ENCODE results near the gene MLH1.
"Not testable (repeated sequence)": the region's sequence is repeated elsewhere in the genome, so short reads cannot be mapped to it uniquely, and the experiment has no call there.

Gene MLH1

GRCh38 chr3:36960502-36960901 is 32.8 kb upstream of the MLH1 start:
- H3K9me3 ChIP-seq = no peaks in the 10 kb centered on the region
- no peak for DNase-seq
- intact Hi-C loops (cut with DNase I; ENCODE audit: low total_unique reads) = no loop called here
- TF ChIP-seq CTCF (IDR thresholded peaks at IDR 0.05) = no peak
- no peak overlapping the region for H3K27ac ChIP-seq
- H3K36me3 ChIP-seq = no peaks in the 10 kb centered on the region
- H3K4me1 ChIP-seq = peaks cover 0 to 3% (median 0%) of the 10 kb centered on the region in 4 donors
- H3K4me3 ChIP-seq = no peak overlapping the region
- no peaks in the 10 kb centered on the region for H3K27me3 ChIP-seq

DNA sequence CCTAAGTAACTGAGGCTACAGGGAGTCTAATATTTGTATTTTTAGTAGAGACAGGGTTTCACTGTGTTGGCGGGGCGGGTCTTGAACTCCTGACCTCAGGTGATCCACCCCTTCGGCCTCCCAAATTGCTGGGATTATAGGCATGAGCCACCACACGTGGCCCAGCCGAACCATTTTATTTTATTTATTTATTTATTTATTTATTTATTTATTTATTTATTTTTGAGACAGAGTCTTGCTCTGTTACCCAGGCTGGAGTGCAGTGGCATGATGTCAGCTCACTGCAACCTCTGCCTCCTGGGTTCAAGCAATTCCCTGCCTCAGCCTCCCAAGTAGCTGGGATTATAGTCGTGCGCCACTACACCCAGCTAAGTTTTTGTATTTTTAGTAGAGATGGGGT is 30.3 kb upstream of the MLH1 start:
- H3K4me1 ChIP-seq; H3K4me3 ChIP-seq; DNase-seq; H3K9me3 ChIP-seq; H3K27me3 ChIP-seq; intact Hi-C loops (cut with DNase I; ENCODE audit: low total_unique reads); H3K36me3 ChIP-seq; H3K27ac ChIP-seq: not testable (repeated sequence)

GRCh38 chr3:36964331-36964730 is 29.0 kb upstream of the MLH1 start:
- Histone ChIP-seq H3K4me3 (no peak overlapping the region), H3K27ac (no peak overlapping the region), H3K4me1 (no peaks in the 10 kb centered on the region), H3K9me3 (no peaks in the 10 kb centered on the region), H3K27me3 (no peaks in the 10 kb centered on the region), H3K36me3 (no peaks in the 10 kb centered on the region)
- intact Hi-C loops (cut with DNase I; ENCODE audit: low total_unique reads) = no loop called here
- no peak for DNase-seq
- TF ChIP-seq CTCF (IDR thresholded peaks at IDR 0.05) = no peak

DNA sequence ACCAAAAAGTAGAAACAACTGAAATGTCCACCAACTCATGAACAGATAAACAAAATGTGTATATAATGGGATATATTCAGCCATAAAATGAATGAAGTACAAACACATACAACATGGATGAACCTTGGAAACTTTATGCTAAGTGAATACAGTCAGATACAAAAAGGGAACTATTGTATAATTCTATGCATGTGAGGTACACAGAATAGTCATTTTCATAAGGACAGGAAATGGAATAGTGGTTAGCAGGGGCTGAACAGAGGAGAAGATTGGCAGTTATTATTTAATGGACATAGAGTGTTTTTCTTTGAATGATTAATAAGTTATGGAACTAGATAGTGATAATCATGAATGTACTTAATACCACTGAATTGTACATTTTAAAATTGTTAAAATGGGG is 28.5 kb upstream of the MLH1 start:
- no peaks in the 10 kb centered on the region for H3K36me3 ChIP-seq
- DNase-seq = no peak
- no peak overlapping the region for H3K4me3 ChIP-seq
- TF ChIP-seq CTCF (IDR thresholded peaks at IDR 0.05) = no peak
- H3K9me3 ChIP-seq = no peaks in the 10 kb centered on the region
- no peak overlapping the region for H3K27ac ChIP-seq
- no peaks in the 10 kb centered on the region for H3K4me1 ChIP-seq
- intact Hi-C loops (cut with DNase I; ENCODE audit: low total_unique reads) = no loop called here
- H3K27me3 ChIP-seq = no peaks in the 10 kb centered on the region

GRCh38 chr3:36965440-36965839 is 27.9 kb upstream of the MLH1 start:
- no peak for TF ChIP-seq CTCF (IDR thresholded peaks at IDR 0.05)
- Histone ChIP-seq H3K9me3 (no peaks in the 10 kb centered on the region), H3K36me3 (no peaks in the 10 kb centered on the region), H3K4me3 (no peak overlapping the region), H3K27me3 (no peaks in the 10 kb centered on the region), H3K27ac (no peak overlapping the region), H3K4me1 (no peaks in the 10 kb centered on the region)
- intact Hi-C loops (cut with DNase I; ENCODE audit: low total_unique reads) = no loop called here
- no peak for DNase-seq

- Histone ChIP-seq H3K36me3 (no peaks in the 10 kb centered on the region), H3K4me1 (no peaks in the 10 kb centered on the region), H3K4me3 (no peak overlapping the region), H3K27me3 (no peaks in the 10 kb centered on the region), H3K27ac (no peak overlapping the region), H3K9me3 (no peaks in the 10 kb centered on the region)
- DNase-seq = no peak
- intact Hi-C loops (cut with DNase I; ENCODE audit: low total_unique reads) = no loop called here
- no peak for TF ChIP-seq CTCF (IDR thresholded peaks at IDR 0.05)
These were observed 24.2 kb upstream of the MLH1 start for GRCh38 chr3:36969085-36969484.

Measured in tibial artery (tissue), 4 donors.